ENCODE data around the gene UBE2N. TPM values are rescaled to one million over a fixed set of nuclear protein-coding genes. Genes with fewer than 3 reads are reported as not detected.

UBE2N gene
- total and polyA plus RNA-seq, 10 of the 15 experiments (the other 5 are each of a cell fraction or from before 2014, with no cell fraction given): 243 to 945 (median 443) TPM

DNA sequence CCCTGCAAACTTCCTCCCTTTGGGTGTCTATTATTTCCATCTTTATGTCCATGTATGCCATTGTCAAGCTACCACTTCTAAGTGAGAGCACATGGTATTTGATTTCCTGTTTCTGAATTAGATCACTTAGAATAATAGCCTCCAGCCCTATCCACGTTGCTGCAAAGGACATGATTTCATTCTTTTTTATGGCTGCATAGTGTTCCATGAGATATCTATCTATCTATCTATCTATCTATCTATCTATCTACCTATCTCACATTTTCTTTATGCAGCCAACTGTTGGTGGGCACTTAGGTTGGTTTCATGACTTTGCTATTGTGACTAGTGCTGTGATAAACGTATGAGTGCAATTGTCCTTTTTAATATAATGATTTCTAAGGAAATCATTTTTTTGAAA, 14.3 kb upstream of the UBE2N start:
- FAIRE-seq: no peak
- H3K9me3 ChIP-seq (replicated peaks; ENCODE audit: control insufficient read depth, insufficient read depth, low read length): no peaks in the 10 kb centered on the region
- ATAC-seq: no peak
- WGBS (ENCODE audit: insufficient coverage, insufficient replicate concordance, low lambda C conversion rate, missing lambda C conversion rate): 47% methylated on average over 2 of the region's 2 CpGs
- ChIA-PET RAD21 (ENCODE audit: unreplicated experiment) (no interaction called here), SMC1A (ENCODE audit: uncharacterized antibody, unreplicated experiment) (no interaction called here), POLR2A (no interaction called here), CTCF (no interaction called here)
- TF ChIP-seq IKZF1 (conservative IDR thresholded peaks at IDR 0.05) (no peak), TBL1XR1 (IDR thresholded peaks at IDR 0.05; ENCODE audit: low read depth, low read length) (no peak), EGR1 (IDR thresholded peaks at IDR 0.05; ENCODE audit: borderline replicate concordance in 1 of 2, low read depth in 2 of 2, low read length in 2 of 2) (no peak), CBX3 (IDR thresholded peaks at IDR 0.05; ENCODE audit: borderline replicate concordance, low read depth) (no peak), POU2F2 (IDR thresholded peaks at IDR 0.05; ENCODE audit: borderline replicate concordance, low read depth, low read length) (no peak), SRF (IDR thresholded peaks at IDR 0.05; ENCODE audit: low read depth in 2 of 2, low read length in 2 of 2) (no peak), SMAD1 (IDR thresholded peaks at IDR 0.05; ENCODE audit: low read depth, partially characterized antibody) (no peak), CREM (IDR thresholded peaks at IDR 0.05; ENCODE audit: low read depth) (no peak), BMI1 (IDR thresholded peaks at IDR 0.05; ENCODE audit: borderline replicate concordance) (no peak), RUNX3 (IDR thresholded peaks at IDR 0.05; ENCODE audit: low read length) (no peak), CHD2 (IDR thresholded peaks at IDR 0.05; ENCODE audit: borderline replicate concordance, low read depth, low read length) (no peak), SIN3A (IDR thresholded peaks at IDR 0.05; ENCODE audit: low read depth, low read length) (no peak), BHLHE40 (IDR thresholded peaks at IDR 0.05; ENCODE audit: borderline replicate concordance in 1 of 2, low read depth in 2 of 2, low read length in 1 of 2) (no peak)
- TF ChIP-seq, protein P1, sequence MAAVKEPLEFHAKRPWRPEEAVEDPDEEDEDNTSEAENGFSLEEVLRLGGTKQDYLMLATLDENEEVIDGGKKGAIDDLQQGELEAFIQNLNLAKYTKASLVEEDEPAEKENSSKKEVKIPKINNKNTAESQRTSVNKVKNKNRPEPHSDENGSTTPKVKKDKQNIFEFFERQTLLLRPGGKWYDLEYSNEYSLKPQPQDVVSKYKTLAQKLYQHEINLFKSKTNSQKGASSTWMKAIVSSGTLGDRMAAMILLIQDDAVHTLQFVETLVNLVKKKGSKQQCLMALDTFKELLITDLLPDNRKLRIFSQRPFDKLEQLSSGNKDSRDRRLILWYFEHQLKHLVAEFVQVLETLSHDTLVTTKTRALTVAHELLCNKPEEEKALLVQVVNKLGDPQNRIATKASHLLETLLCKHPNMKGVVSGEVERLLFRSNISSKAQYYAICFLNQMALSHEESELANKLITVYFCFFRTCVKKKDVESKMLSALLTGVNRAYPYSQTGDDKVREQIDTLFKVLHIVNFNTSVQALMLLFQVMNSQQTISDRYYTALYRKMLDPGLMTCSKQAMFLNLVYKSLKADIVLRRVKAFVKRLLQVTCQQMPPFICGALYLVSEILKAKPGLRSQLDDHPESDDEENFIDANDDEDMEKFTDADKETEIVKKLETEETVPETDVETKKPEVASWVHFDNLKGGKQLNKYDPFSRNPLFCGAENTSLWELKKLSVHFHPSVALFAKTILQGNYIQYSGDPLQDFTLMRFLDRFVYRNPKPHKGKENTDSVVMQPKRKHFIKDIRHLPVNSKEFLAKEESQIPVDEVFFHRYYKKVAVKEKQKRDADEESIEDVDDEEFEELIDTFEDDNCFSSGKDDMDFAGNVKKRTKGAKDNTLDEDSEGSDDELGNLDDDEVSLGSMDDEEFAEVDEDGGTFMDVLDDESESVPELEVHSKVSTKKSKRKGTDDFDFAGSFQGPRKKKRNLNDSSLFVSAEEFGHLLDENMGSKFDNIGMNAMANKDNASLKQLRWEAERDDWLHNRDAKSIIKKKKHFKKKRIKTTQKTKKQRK (IDR thresholded peaks at IDR 0.05; ENCODE audit: low read depth, low read length): no peak
- TF ChIP-seq, protein P2, sequence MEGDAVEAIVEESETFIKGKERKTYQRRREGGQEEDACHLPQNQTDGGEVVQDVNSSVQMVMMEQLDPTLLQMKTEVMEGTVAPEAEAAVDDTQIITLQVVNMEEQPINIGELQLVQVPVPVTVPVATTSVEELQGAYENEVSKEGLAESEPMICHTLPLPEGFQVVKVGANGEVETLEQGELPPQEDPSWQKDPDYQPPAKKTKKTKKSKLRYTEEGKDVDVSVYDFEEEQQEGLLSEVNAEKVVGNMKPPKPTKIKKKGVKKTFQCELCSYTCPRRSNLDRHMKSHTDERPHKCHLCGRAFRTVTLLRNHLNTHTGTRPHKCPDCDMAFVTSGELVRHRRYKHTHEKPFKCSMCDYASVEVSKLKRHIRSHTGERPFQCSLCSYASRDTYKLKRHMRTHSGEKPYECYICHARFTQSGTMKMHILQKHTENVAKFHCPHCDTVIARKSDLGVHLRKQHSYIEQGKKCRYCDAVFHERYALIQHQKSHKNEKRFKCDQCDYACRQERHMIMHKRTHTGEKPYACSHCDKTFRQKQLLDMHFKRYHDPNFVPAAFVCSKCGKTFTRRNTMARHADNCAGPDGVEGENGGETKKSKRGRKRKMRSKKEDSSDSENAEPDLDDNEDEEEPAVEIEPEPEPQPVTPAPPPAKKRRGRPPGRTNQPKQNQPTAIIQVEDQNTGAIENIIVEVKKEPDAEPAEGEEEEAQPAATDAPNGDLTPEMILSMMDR (IDR thresholded peaks at IDR 0.05 in 2 of 3, conservative IDR thresholded peaks at IDR 0.05 in 1 of 3; ENCODE audit: control insufficient read depth in 2 of 3, extremely low read depth in 1 of 3, insufficient read depth in 1 of 3, low read depth in 3 of 3, low read length in 3 of 3): no peak
- TF ChIP-seq, protein P3, sequence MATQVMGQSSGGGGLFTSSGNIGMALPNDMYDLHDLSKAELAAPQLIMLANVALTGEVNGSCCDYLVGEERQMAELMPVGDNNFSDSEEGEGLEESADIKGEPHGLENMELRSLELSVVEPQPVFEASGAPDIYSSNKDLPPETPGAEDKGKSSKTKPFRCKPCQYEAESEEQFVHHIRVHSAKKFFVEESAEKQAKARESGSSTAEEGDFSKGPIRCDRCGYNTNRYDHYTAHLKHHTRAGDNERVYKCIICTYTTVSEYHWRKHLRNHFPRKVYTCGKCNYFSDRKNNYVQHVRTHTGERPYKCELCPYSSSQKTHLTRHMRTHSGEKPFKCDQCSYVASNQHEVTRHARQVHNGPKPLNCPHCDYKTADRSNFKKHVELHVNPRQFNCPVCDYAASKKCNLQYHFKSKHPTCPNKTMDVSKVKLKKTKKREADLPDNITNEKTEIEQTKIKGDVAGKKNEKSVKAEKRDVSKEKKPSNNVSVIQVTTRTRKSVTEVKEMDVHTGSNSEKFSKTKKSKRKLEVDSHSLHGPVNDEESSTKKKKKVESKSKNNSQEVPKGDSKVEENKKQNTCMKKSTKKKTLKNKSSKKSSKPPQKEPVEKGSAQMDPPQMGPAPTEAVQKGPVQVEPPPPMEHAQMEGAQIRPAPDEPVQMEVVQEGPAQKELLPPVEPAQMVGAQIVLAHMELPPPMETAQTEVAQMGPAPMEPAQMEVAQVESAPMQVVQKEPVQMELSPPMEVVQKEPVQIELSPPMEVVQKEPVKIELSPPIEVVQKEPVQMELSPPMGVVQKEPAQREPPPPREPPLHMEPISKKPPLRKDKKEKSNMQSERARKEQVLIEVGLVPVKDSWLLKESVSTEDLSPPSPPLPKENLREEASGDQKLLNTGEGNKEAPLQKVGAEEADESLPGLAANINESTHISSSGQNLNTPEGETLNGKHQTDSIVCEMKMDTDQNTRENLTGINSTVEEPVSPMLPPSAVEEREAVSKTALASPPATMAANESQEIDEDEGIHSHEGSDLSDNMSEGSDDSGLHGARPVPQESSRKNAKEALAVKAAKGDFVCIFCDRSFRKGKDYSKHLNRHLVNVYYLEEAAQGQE (IDR thresholded peaks at IDR 0.05; ENCODE audit: low read depth, low read length): no peak
- no peak for DNase-seq (ENCODE audit: low read depth, low spot score)
- H3K9ac ChIP-seq (ENCODE audit: control insufficient read depth, insufficient read depth, low read length): no peak overlapping the region
- H3K79me2 ChIP-seq (ENCODE audit: control insufficient read depth, insufficient read depth, low read length): no peaks in the 10 kb centered on the region
- no peaks in the 10 kb centered on the region for H3K36me3 ChIP-seq (ENCODE audit: control insufficient read depth in 2 of 2, insufficient read depth in 2 of 2, low read length in 1 of 2)
- intact Hi-C loops (cut with micrococcal nuclease; ENCODE audit: unreplicated experiment): no loop called here
- no peaks in the 10 kb centered on the region for H3K27me3 ChIP-seq (replicated peaks in 1 of 2; ENCODE audit: control insufficient read depth in 2 of 2, insufficient read depth in 2 of 2, low read length in 1 of 2)
- in situ Hi-C loops (cut with MboI): no loop called here
- H3K27ac ChIP-seq (ENCODE audit: control insufficient read depth, insufficient read depth): no peak overlapping the region
- no peaks in the 10 kb centered on the region for H3K4me1 ChIP-seq (ENCODE audit: control insufficient read depth, insufficient read depth, low read length)
- H2AFZ ChIP-seq (ENCODE audit: control insufficient read depth, low read depth, low read length): no peak overlapping the region
- H3K4me2 ChIP-seq (ENCODE audit: control insufficient read depth, insufficient read depth): no peak overlapping the region
- BruUV-seq (replicated peaks): no TSS peak
- H4K20me1 ChIP-seq (ENCODE audit: control insufficient read depth, insufficient read depth): no peaks in the 10 kb centered on the region
- no peak overlapping the region for H3K4me3 ChIP-seq
